IMR-90 (cell line): Measurements from ENCODE around the gene USP33. TPM values are rescaled to one million over a fixed set of nuclear protein-coding genes. Genes with fewer than 3 reads are reported as not detected.

Experiments
- ATAC-seq: fragments of 200-7000 bp; cut with Tn5 transposase; 2 replicates; pipeline ENCODE4 v1.9.1; 2020; ENCODE audit warnings: low read depth, mild to moderate bottlenecking, moderate library complexity
- BruUV-seq: library from RNA; stranded (reverse); fragments of 400-500 nt; replicated peaks from 2 replicates; lab custom pipeline; 2021; lab: Mats Ljungman, UMichigan
- CTCF ChIA-PET: fragments of 300-600 bp; formaldehyde crosslinking; extraction: SDS; loops from one replicate; lab custom pipeline; 2021; ENCODE audit warnings: antibody characterized with exemption; lab: Yijun Ruan, JAX
- POLR2A ChIA-PET: fragments of 300-600 bp; sonication (Branson Sonifier 250); formaldehyde crosslinking; loops from one replicate; lab custom pipeline; 2022; ENCODE audit warnings: antibody characterized with exemption; ENCODE audit not compliant: unreplicated experiment; lab: Charles Lee
- DNase-seq: peaks from one replicate; pipeline ENCODE4 v3.0.0; 2013
- H2AFZ ChIP-seq: replicated peaks from 2 replicates; pipeline ENCODE3; 2013; ENCODE audit warnings: low read length, mild to moderate bottlenecking; ENCODE audit not compliant: poor library complexity
- H2AK5ac ChIP-seq: 2 replicates; pipeline ENCODE4 v1.6.1; 2013; ENCODE audit warnings: low read depth, low read length, inconsistent platforms
- H2AK9ac ChIP-seq: replicated peaks from 2 replicates; pipeline ENCODE3; 2013; ENCODE audit warnings: mild to moderate bottlenecking, low read depth, low read length, moderate library complexity; ENCODE audit not compliant: poor library complexity
- H2BK120ac ChIP-seq: 2 replicates; pipeline ENCODE4 v1.6.1; 2013; ENCODE audit warnings: low read depth, low read length, inconsistent platforms
- H2BK15ac ChIP-seq: 3 replicates; pipeline ENCODE4 v1.6.1; 2013; ENCODE audit warnings: low read depth, low read length, inconsistent platforms
- H2BK20ac ChIP-seq: 2 replicates; pipeline ENCODE4 v1.6.1; 2013; ENCODE audit warnings: low read depth, mild to moderate bottlenecking, inconsistent platforms, low read length, moderate library complexity
- H2BK5ac ChIP-seq: 2 replicates; pipeline ENCODE4 v1.6.1; 2013; ENCODE audit warnings: mild to moderate bottlenecking, low read depth, low read length, inconsistent platforms; ENCODE audit not compliant: poor library complexity, severe bottlenecking
- H3K14ac ChIP-seq: replicated peaks from 2 replicates; pipeline ENCODE4 v1.6.1; 2013; ENCODE audit warnings: low read depth, low read length, inconsistent platforms
- H3K18ac ChIP-seq: 2 replicates; pipeline ENCODE4 v1.6.1; 2013; ENCODE audit warnings: low read depth, low read length, control low read depth
- H3K23ac ChIP-seq: 2 replicates; pipeline ENCODE4 v1.6.1; 2013; ENCODE audit warnings: low read depth, low read length, inconsistent platforms
- H3K27ac ChIP-seq: 2 replicates; pipeline ENCODE4 v1.5.1; 2013; ENCODE audit warnings: mild to moderate bottlenecking, control low read depth, low read length; ENCODE audit not compliant: insufficient read depth
- H3K27me3 ChIP-seq: 2 replicates; pipeline ENCODE4 v1.6.1; 2013; ENCODE audit warnings: low read length; ENCODE audit not compliant: control insufficient read depth, insufficient read depth
- H3K36me3 ChIP-seq: 2 replicates; pipeline ENCODE4 v1.6.1; 2013; ENCODE audit warnings: low read length, mixed read lengths; ENCODE audit not compliant: control insufficient read depth, insufficient read depth
- H3K4ac ChIP-seq: 2 replicates; pipeline ENCODE4 v1.6.1; 2013; ENCODE audit warnings: low read depth, low read length, inconsistent platforms
- H3K4me1 ChIP-seq: 2 replicates; pipeline ENCODE4 v1.6.1; 2013; ENCODE audit warnings: low read length, mixed read lengths; ENCODE audit not compliant: control insufficient read depth, insufficient read depth
- H3K4me2 ChIP-seq: 2 replicates; pipeline ENCODE4 v1.6.1; 2013; ENCODE audit warnings: low read depth, mild to moderate bottlenecking, control low read depth, low read length, moderate library complexity
- H3K4me3 ChIP-seq: 2 replicates; pipeline ENCODE4 v1.5.1; 2013; ENCODE audit warnings: low read depth, mild to moderate bottlenecking, control low read depth, low read length, moderate library complexity; ENCODE audit not compliant: insufficient read depth
- H3K56ac ChIP-seq: 2 replicates; pipeline ENCODE4 v1.6.1; 2013; ENCODE audit warnings: low read length, inconsistent platforms; ENCODE audit not compliant: insufficient read depth; ENCODE audit errors: extremely low read depth
- H3K79me1 ChIP-seq, 2 experiments: 2 replicates each; pipeline ENCODE4 v1.6.1; 2013; ENCODE audit warnings: low read length in 2 of 2, inconsistent platforms in 1 of 2, low read depth in 1 of 2
- H3K9ac ChIP-seq: 2 replicates; pipeline ENCODE4 v1.6.1; 2013; ENCODE audit warnings: low read depth, low read length, control low read depth
- H3K9me1 ChIP-seq: 2 replicates; pipeline ENCODE4 v1.6.1; 2013; ENCODE audit warnings: low read length, inconsistent platforms; ENCODE audit not compliant: insufficient read depth
- H3K9me3 ChIP-seq: 2 replicates; pipeline ENCODE4 v1.6.1; 2013; ENCODE audit warnings: low read length; ENCODE audit not compliant: control insufficient read depth, insufficient read depth
- H4K20me1 ChIP-seq: 2 replicates; pipeline ENCODE4 v1.6.1; 2013; ENCODE audit warnings: low read length, inconsistent platforms; ENCODE audit not compliant: insufficient read depth
- H4K5ac ChIP-seq: 2 replicates; pipeline ENCODE4 v1.6.1; 2013; ENCODE audit warnings: mild to moderate bottlenecking, low read depth, low read length, control low read depth
- H4K8ac ChIP-seq, 2 experiments: 2 replicates each; pipeline ENCODE4 v1.6.1; 2013; ENCODE audit warnings: low read depth in 2 of 2, low read length in 2 of 2, control low read depth in 1 of 2, inconsistent platforms in 1 of 2
- H4K91ac ChIP-seq: 2 replicates; pipeline ENCODE4 v1.6.1; 2013; ENCODE audit warnings: low read depth, low read length, inconsistent platforms; ENCODE audit not compliant: insufficient read depth
- BHLHE40 ChIP-seq: fragments of 150-350 bp; IDR thresholded peaks from 2 replicates; pipeline ENCODE4 v1.6.1; 2016; ENCODE audit warnings: mild to moderate bottlenecking, low read depth, low read length
- CHD1 ChIP-seq: IDR thresholded peaks from 2 replicates; pipeline ENCODE4 v1.6.1; 2012; ENCODE audit warnings: low read depth, low read length, improper control_type of control experiment
- FOS ChIP-seq: fragments of 150-350 bp; IDR thresholded peaks from 2 replicates; pipeline ENCODE4 v1.6.1; 2016; ENCODE audit warnings: low read depth, low read length
- MAFK ChIP-seq: IDR thresholded peaks from 2 replicates; pipeline ENCODE4 v1.6.1; 2012; ENCODE audit warnings: low read depth, low read length, improper control_type of control experiment
- MAZ ChIP-seq: IDR thresholded peaks from 2 replicates; pipeline ENCODE4 v1.6.1; 2012; ENCODE audit warnings: low read depth, mild to moderate bottlenecking, low read length, improper control_type of control experiment, moderate library complexity, borderline replicate concordance
- MXI1 ChIP-seq: IDR thresholded peaks from 2 replicates; pipeline ENCODE4 v1.6.1; 2012; ENCODE audit warnings: low read depth, mild to moderate bottlenecking, low read length, moderate library complexity, borderline replicate concordance
- NFE2L2 ChIP-seq: fragments of 150-350 bp; IDR thresholded peaks from 2 replicates; pipeline ENCODE4 v1.6.1; 2016; ENCODE audit warnings: low read depth, mild to moderate bottlenecking, low read length
- POLR2A ChIP-seq: IDR thresholded peaks from 2 replicates; pipeline ENCODE4 v1.6.1; 2012; ENCODE audit warnings: mild to moderate bottlenecking, low read depth, low read length
- RAD21 ChIP-seq: IDR thresholded peaks from 2 replicates; pipeline ENCODE4 v1.6.1; 2012; ENCODE audit warnings: low read length, improper control_type of control experiment
- RCOR1 ChIP-seq: IDR thresholded peaks from 2 replicates; pipeline ENCODE4 v1.6.1; 2012; ENCODE audit warnings: mild to moderate bottlenecking, low read length, improper control_type of control experiment; ENCODE audit not compliant: insufficient replicate concordance
- SMC3 ChIP-seq: fragments of 150-350 bp; IDR thresholded peaks from 2 replicates; pipeline ENCODE4 v1.6.1; 2016; ENCODE audit warnings: low read depth, mild to moderate bottlenecking, antibody characterized with exemption, low read length, moderate library complexity
- WGBS, 2 experiments: methylation state at CpG; one replicate each; pipeline versions ENCODE4 v1.1.5 to v1.1.7; 2013; ENCODE audit warnings: missing lambda C conversion rate in 2 of 2; ENCODE audit not compliant: insufficient read length in 1 of 2; ENCODE audit errors: extremely low coverage in 2 of 2; 5-methylcytosine and 5-hydroxymethylcytosine counted together
- dilution Hi-C: fragments of 300-500 bp; cut with HindIII; formaldehyde crosslinking; loops from one replicate; pipeline ENCODE4 v1.14.3; 2018; ENCODE audit warnings: low sequenced_read_pairs; ENCODE audit not compliant: unreplicated experiment
- in situ Hi-C: fragments of 300-500 bp; cut with MboI; formaldehyde crosslinking; loops from 3 replicates; pipeline ENCODE4 v1.14.3; 2019; ENCODE audit warnings: low sequenced_read_pairs, inconsistent platforms, mixed read lengths
- intact Hi-C: fragments of 100-400 bp; cut with micrococcal nuclease; formaldehyde crosslinking; loops from 2 replicates; pipeline ENCODE4 v1.10.0; 2022
- polyA plus RNA-seq, 3 experiments: library from polyadenylated mRNA; depleted of rRNA; stranded (reverse); fragments of >200 nt; gene quantifications; 2 replicates each; pipeline ENCODE4 v1.2.3, GENCODE V29; 2012; ENCODE audit warnings: low replicate concordance in 1 of 3
- total RNA-seq: library from RNA; depleted of rRNA; stranded (reverse); fragments of >200 nt; gene quantifications from 2 replicates; pipeline ENCODE4 v1.2.3, GENCODE V29; 2012
- TF ChIP-seq, protein P1 (sequence below): conservative IDR thresholded peaks from 2 replicates; pipeline ENCODE4 v1.5.1; 2012; ENCODE audit warnings: mild to moderate bottlenecking, low read depth, low read length, improper control_type of control experiment
- TF ChIP-seq, protein P2 (sequence below): fragments of 150-350 bp; IDR thresholded peaks from 2 replicates; pipeline ENCODE4 v1.6.1; 2017; ENCODE audit warnings: mild to moderate bottlenecking, antibody characterized with exemption, low read length, low read depth

Gene USP33
- total and polyA plus RNA-seq, 2 of the 4 experiments (the other 2 are of a cell fraction), result 33.7 to 64.5 TPM

DNA sequence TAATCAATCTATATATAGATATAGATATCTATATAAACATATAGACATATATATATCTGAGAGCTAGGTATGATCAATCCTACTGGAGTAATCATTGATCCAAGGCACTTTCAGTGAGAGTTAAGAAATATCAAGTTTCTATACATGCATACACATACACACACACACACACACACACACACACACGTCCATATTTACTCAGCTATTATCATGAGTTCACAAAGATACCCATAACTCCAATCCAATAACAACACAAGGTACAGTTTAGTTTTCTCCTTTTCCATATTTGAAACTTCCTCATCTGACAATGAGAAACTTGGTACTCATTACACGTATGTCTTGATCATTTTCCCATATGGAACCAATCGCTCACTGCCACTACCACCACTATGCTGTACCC, 49.9 kb downstream of the USP33 start:
- in situ Hi-C loops, result no loop called here
- H3K9me1 ChIP-seq, result peaks cover 9% of the 10 kb centered on the region
- no peak overlapping the region for H2BK5ac ChIP-seq

More for the DNA sequence above, 49.9 kb downstream of the USP33 start:
- ATAC-seq (no peak), DNase-seq (no peak)
- no peak overlapping the region for H3K23ac ChIP-seq
- CTCF ChIA-PET, result interaction anchor here (0.6 to 1.2 kb wide), 2 partner anchors 11 to 26 kb away, joined by 3 read pairs; no protein-coding TSS in a partner anchor
- H3K4me2 ChIP-seq, result no peak overlapping the region
- H4K20me1 ChIP-seq, result no peaks in the 10 kb centered on the region
- no peak overlapping the region for H2AK5ac ChIP-seq
- dilution Hi-C loops, result no loop called here
- intact Hi-C loops, result no loop called here
- H3K27ac ChIP-seq, result no peak overlapping the region
- H3K56ac ChIP-seq, result no peak overlapping the region
- no peak overlapping the region for H3K4ac ChIP-seq
- H3K4me1 ChIP-seq, result no peaks in the 10 kb centered on the region
- no peaks in the 10 kb centered on the region for H3K9me3 ChIP-seq
- TF ChIP-seq FOS, result no peak
- no peak for TF ChIP-seq CHD1
- TF ChIP-seq MAZ, result no peak
- TF ChIP-seq, protein P1, sequence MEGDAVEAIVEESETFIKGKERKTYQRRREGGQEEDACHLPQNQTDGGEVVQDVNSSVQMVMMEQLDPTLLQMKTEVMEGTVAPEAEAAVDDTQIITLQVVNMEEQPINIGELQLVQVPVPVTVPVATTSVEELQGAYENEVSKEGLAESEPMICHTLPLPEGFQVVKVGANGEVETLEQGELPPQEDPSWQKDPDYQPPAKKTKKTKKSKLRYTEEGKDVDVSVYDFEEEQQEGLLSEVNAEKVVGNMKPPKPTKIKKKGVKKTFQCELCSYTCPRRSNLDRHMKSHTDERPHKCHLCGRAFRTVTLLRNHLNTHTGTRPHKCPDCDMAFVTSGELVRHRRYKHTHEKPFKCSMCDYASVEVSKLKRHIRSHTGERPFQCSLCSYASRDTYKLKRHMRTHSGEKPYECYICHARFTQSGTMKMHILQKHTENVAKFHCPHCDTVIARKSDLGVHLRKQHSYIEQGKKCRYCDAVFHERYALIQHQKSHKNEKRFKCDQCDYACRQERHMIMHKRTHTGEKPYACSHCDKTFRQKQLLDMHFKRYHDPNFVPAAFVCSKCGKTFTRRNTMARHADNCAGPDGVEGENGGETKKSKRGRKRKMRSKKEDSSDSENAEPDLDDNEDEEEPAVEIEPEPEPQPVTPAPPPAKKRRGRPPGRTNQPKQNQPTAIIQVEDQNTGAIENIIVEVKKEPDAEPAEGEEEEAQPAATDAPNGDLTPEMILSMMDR, result no peak
- TF ChIP-seq BHLHE40, result no peak
- TF ChIP-seq SMC3, result no peak
- TF ChIP-seq MXI1, result no peak
- TF ChIP-seq POLR2A, result no peak
- no peak for TF ChIP-seq NFE2L2
- no peak for TF ChIP-seq RCOR1
- TF ChIP-seq, protein P2, sequence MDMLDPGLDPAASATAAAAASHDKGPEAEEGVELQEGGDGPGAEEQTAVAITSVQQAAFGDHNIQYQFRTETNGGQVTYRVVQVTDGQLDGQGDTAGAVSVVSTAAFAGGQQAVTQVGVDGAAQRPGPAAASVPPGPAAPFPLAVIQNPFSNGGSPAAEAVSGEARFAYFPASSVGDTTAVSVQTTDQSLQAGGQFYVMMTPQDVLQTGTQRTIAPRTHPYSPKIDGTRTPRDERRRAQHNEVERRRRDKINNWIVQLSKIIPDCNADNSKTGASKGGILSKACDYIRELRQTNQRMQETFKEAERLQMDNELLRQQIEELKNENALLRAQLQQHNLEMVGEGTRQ, result no peak
- no peak for TF ChIP-seq RAD21
- TF ChIP-seq MAFK, result no peak
- H4K91ac ChIP-seq, result no peak overlapping the region
- no peak overlapping the region for H3K9ac ChIP-seq
- no peak overlapping the region for H3K18ac ChIP-seq
- no peak overlapping the region for H3K14ac ChIP-seq
- peaks cover 30% of the 10 kb centered on the region for H3K36me3 ChIP-seq
- POLR2A ChIA-PET, result no interaction called here
- 100% methylated on average over 3 of the region's 3 CpGs; no CpG with 5 or more reads in 1 of the 2 experiments for WGBS, 2 experiments
- no peak overlapping the region for H2BK15ac ChIP-seq
- H3K79me1 ChIP-seq, result peaks cover 3 to 4% of the 10 kb centered on the region in 2 experiments; a peak in 3 of 4 replicates
- no peaks in the 10 kb centered on the region for H3K27me3 ChIP-seq
- no peak overlapping the region for H2BK20ac ChIP-seq
- no peak overlapping the region for H3K4me3 ChIP-seq
- no TSS peak for BruUV-seq
- no peak overlapping the region for H4K5ac ChIP-seq
- no peak overlapping the region for H4K8ac ChIP-seq
- H2AK9ac ChIP-seq, result no peak overlapping the region
- no peak overlapping the region for H2AFZ ChIP-seq
- no peak overlapping the region for H2BK120ac ChIP-seq
